NCI-H128 (cell line): ENCODE results near the gene TMEM63A.
"Not testable (repeated sequence)": the region's sequence is repeated elsewhere in the genome, so short reads cannot be mapped to it uniquely, and the experiment has no call there.

Experiments used
- DNase-seq: peaks from one replicate; lab custom pipeline; 2025; ENCODE audit not compliant: unreplicated experiment; lab: John Stamatoyannopoulos, UW

The TMEM63A gene

DNA sequence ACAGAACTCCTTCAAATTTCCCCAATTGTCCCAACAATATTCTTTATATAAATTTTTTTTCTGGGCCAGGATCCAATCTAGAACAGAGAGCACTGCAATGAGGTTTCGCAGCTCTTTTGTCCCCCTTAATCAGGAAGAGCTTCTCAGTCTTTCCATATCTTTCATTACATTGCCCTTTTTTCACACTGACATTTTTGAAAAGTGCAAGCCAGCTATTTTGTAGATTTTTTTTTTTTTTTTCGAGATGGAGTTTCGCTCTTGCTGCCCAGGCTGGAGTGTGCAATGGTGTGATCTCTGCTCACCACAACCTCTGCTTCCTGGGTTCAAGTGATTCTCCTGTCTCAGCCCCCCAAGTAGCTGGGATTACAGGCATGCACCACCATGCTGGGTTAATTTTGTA is 75.4 kb downstream of the TMEM63A start:
- DNase-seq = not testable (repeated sequence)

DNA sequence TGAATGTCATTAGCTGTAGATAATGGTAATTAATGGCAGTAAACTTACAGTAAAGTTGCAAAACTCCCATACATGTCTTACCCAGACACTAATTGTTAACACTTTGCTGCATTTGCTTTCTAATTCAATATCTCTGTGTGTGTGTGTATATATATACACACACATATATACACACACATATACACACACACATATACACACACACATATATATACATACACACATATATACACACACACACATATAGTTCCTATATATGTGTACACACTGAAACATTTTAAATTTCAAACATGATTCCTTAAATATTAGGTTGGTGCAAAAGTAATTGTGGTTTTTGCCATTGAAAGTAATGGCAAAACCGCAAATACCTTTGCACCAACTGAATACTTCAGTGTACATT is 75.9 kb downstream of the TMEM63A start:
- no peak for DNase-seq

DNA sequence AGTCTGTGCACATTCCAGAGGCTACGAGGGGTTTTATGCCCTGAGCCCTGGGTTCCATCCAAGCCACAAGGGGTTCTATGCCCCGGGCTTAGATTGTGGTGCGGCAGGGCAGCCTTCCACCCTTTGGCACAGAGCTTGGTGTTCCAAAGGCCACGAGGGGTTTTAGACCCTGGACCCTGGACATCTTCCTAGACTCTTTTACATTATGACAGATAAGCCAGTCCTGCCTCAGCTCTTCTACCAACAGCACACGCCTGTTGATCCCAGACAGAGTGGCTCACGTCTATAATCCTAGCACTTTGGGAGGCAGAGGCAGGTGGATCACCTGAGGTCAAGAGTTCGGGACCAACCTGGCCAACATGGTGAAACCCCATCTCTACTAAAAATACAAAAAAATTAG is 81.0 kb downstream of the TMEM63A start:
- DNase-seq = not testable (repeated sequence)

DNA sequence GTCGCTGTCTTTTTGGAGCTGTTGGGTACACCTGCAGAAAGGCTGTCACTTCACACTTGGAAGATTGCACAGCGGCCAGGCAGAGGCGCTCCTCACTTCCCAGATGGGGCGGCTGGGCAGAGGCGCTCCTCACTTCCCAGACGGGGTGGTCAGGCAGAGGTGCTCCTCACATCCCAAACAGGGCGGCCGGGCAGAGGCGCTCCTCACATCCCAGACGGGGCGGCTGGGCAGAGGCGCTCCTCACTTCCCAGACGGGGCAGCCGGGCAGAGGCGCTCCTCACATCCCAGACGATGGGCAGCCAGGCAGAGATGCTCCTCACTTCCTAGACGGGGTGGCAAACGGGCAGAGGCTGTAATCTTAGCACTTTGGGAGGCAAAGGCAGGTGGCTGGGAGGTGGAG is 86.1 kb downstream of the TMEM63A start:
- not testable (repeated sequence) for DNase-seq
